ENCODE data around the gene YIPF3.

GRCh38 chr6:43508481-43509141 is 8.1 kb downstream of the YIPF3 start:
- TF ChIP-seq MXI1 (IDR thresholded peaks at IDR 0.05; ENCODE audit: low read depth, low read length) (no peak), SIN3A (IDR thresholded peaks at IDR 0.05; ENCODE audit: borderline replicate concordance, low read depth, low read length) (no peak), TEAD4 (IDR thresholded peaks at IDR 0.05; ENCODE audit: borderline replicate concordance, insufficient read depth) (no peak), IRF3 (IDR thresholded peaks at IDR 0.05; ENCODE audit: low read depth, low read length) (no peak), CTCF (IDR thresholded peaks at IDR 0.05) (no peak), ELF1 (IDR thresholded peaks at IDR 0.05) (no peak), TAF1 (IDR thresholded peaks at IDR 0.05; ENCODE audit: borderline replicate concordance, low read depth, low read length) (no peak), YY1 (IDR thresholded peaks at IDR 0.05; ENCODE audit: low read depth) (no peak)

All from SK-N-SH (cell line).